ENCODE measurements around the gene PRDM2. TPM values are rescaled to one million over a fixed set of nuclear protein-coding genes. Genes with fewer than 3 reads are reported as not detected.

Gene PRDM2
- total and polyA plus RNA-seq, 2 of the 13 experiments (the other 11 are each of a cell fraction or from before 2014, with no cell fraction given) = 4.0 to 6.5 TPM

DNA sequence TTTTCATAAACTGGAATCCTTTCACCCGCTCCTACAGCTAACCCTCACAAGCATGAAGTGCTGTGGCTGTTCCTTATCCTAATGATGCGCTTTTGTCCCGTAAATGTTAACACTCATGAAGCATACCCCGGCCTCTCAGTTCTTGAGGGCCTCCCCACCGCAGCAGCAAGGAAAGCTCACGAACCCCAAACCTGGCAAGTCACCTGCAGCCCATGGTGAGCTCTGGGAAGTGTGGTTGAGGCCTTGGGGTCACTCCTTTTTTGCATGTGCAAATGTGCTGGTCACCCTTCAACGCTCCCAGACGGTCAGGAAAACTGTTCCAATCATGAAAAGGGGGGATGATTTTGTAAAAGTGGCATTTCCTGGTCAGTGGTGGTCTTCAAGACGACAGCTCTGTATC, 124.6 kb downstream of the PRDM2 start:
- CTCF ChIA-PET (ENCODE audit: low intra/inter-chr PET ratio, low total read pairs) = no interaction called here

More for the DNA sequence above, 124.6 kb downstream of the PRDM2 start:
- in situ Hi-C loops (cut with HindIII; ENCODE audit: extremely low pct_ligation_motif_present, low pct_unique_long_range_greater_than_20kb) = loop anchor here (5.0 kb wide), 1 partner anchor 133 kb away; no protein-coding TSS in a partner anchor
- POLR2A ChIA-PET = no interaction called here
- Histone ChIP-seq H4K20me1 (ENCODE audit: insufficient read depth, low read length) (no peaks in the 10 kb centered on the region), H3K36me3 (replicated peaks in 1 of 2; ENCODE audit: control insufficient read depth in 1 of 2, insufficient read depth in 2 of 2, low read length in 2 of 2) (no peaks in the 10 kb centered on the region), H3K4me1 (ENCODE audit: insufficient read depth, low read length) (peaks cover 8% of the 10 kb centered on the region), H3K9me3 (ENCODE audit: low read length) (no peaks in the 10 kb centered on the region), H3K4me2 (ENCODE audit: low read depth, low read length) (no peak overlapping the region), H3K9ac (ENCODE audit: insufficient read depth, low read depth, low read length) (no peak overlapping the region), H3K4me3 (replicated peaks in 1 of 3; ENCODE audit: insufficient read depth in 1 of 3, low read depth in 2 of 3, low read length in 3 of 3) (no peak overlapping the region), H3K27me3 (ENCODE audit: control insufficient read depth in 1 of 2, insufficient read depth in 2 of 2, low read length in 2 of 2) (peaks cover 1 to 4% of the 10 kb centered on the region in 2 experiments; a peak in 2 of 5 replicates), H3K79me2 (ENCODE audit: insufficient read depth, low read length) (no peaks in the 10 kb centered on the region), H3K27ac (ENCODE audit: extremely low read length, insufficient read depth, low read length) (no peak overlapping the region), H2AFZ (ENCODE audit: low read length) (no peak overlapping the region)
- no peak for DNase-seq (ENCODE audit: low spot score)
- 77% methylated on average over 9 of the region's 9 CpGs for WGBS (ENCODE audit: low lambda C conversion rate)
- BruUV-seq (replicated peaks) = no TSS peak
- ATAC-seq = no peak
- intact Hi-C loops (cut with micrococcal nuclease; ENCODE audit: unreplicated experiment) = no loop called here
- TF ChIP-seq, protein P1, sequence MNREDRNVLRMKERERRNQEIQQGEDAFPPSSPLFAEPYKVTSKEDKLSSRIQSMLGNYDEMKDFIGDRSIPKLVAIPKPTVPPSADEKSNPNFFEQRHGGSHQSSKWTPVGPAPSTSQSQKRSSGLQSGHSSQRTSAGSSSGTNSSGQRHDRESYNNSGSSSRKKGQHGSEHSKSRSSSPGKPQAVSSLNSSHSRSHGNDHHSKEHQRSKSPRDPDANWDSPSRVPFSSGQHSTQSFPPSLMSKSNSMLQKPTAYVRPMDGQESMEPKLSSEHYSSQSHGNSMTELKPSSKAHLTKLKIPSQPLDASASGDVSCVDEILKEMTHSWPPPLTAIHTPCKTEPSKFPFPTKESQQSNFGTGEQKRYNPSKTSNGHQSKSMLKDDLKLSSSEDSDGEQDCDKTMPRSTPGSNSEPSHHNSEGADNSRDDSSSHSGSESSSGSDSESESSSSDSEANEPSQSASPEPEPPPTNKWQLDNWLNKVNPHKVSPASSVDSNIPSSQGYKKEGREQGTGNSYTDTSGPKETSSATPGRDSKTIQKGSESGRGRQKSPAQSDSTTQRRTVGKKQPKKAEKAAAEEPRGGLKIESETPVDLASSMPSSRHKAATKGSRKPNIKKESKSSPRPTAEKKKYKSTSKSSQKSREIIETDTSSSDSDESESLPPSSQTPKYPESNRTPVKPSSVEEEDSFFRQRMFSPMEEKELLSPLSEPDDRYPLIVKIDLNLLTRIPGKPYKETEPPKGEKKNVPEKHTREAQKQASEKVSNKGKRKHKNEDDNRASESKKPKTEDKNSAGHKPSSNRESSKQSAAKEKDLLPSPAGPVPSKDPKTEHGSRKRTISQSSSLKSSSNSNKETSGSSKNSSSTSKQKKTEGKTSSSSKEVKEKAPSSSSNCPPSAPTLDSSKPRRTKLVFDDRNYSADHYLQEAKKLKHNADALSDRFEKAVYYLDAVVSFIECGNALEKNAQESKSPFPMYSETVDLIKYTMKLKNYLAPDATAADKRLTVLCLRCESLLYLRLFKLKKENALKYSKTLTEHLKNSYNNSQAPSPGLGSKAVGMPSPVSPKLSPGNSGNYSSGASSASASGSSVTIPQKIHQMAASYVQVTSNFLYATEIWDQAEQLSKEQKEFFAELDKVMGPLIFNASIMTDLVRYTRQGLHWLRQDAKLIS (CRISPR knock-in tag; IDR thresholded peaks at IDR 0.05) = no peak
- TF ChIP-seq, protein P2, sequence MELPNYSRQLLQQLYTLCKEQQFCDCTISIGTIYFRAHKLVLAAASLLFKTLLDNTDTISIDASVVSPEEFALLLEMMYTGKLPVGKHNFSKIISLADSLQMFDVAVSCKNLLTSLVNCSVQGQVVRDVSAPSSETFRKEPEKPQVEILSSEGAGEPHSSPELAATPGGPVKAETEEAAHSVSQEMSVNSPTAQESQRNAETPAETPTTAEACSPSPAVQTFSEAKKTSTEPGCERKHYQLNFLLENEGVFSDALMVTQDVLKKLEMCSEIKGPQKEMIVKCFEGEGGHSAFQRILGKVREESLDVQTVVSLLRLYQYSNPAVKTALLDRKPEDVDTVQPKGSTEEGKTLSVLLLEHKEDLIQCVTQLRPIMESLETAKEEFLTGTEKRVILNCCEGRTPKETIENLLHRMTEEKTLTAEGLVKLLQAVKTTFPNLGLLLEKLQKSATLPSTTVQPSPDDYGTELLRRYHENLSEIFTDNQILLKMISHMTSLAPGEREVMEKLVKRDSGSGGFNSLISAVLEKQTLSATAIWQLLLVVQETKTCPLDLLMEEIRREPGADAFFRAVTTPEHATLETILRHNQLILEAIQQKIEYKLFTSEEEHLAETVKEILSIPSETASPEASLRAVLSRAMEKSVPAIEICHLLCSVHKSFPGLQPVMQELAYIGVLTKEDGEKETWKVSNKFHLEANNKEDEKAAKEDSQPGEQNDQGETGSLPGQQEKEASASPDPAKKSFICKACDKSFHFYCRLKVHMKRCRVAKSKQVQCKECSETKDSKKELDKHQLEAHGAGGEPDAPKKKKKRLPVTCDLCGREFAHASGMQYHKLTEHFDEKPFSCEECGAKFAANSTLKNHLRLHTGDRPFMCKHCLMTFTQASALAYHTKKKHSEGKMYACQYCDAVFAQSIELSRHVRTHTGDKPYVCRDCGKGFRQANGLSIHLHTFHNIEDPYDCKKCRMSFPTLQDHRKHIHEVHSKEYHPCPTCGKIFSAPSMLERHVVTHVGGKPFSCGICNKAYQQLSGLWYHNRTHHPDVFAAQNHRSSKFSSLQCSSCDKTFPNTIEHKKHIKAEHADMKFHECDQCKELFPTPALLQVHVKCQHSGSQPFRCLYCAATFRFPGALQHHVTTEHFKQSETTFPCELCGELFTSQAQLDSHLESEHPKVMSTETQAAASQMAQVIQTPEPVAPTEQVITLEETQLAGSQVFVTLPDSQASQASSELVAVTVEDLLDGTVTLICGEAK (IDR thresholded peaks at IDR 0.05) = no peak
- TF ChIP-seq, protein P2 (CRISPR knock-in tag; IDR thresholded peaks at IDR 0.05) = no peak
- FAIRE-seq = no peak

Data from HepG2 (cell line).